ENCODE results near the gene FBF1.
A peak's percentile ranks its signal among the peaks of the same experiment; 100 is the strongest.
"Not testable (repeated sequence)": the region's sequence is repeated elsewhere in the genome, so short reads cannot be mapped to it uniquely, and the experiment has no call there.

The FBF1 gene

DNA sequence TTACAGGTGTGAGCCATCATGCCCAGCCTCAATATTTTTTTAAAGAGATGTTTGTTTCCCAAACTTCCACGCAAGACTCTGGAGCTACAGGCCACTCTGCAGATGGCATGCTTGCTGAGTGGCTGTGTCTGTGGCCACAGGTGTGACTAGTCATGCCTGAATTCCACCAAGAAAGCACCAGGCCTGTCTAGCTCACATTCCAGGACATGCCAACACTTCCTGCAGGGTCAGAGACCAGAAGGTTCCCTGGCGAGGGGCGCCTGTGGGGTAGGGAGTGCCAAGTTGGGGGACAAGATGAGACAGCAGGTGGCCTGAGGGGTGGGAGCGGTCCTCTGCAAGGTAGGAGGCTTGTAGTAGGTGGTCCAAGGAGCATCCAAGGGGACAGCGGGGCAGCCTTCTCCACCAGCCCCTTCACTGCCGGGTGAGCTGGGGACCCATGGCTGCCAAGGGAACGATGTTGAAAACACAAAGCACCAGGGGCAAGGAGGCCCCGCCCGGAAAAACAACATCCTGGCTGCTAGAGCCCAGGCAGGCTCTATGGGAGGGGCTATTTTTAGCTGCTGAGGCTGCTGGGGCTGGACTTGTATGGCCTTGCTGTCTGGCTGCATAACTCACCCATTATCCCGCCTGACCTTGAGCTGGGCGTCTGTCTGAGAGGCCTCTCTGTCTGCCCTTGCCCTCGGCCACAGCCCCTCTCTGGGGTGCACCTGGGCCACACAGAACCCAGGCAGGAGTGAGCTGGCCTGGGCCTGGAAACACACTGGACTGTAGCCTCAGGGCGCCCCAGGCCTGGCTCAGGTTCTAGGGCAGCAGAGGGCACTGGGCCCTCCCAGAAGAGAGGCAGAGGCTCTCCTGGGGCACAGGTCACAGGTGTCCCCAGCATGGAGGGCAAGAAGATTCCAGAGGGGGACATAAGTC is 68.1 kb downstream of the FBF1 start:
- DNase-seq = peak; percentile 80

DNA sequence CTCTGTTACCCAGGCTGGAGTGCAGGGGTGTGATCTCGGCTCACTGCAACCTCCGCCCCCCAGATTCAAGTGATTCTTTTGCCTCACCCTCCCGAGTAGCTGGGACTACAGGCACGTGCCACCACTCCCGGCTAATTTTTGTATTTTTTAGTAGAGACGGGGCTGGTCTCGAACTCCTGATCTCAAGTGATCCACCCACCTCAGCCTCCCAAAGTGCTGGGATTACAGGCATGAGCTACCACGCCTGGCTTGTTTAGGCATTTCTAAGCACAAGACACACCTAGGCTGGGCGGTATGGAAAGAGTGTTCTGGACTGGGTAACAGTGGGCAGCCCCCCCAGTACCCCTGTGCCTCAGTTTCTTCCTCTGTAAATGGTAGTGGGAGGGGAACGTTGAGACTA is 70.6 kb downstream of the FBF1 start:
- DNase-seq = not testable (repeated sequence)

DNA sequence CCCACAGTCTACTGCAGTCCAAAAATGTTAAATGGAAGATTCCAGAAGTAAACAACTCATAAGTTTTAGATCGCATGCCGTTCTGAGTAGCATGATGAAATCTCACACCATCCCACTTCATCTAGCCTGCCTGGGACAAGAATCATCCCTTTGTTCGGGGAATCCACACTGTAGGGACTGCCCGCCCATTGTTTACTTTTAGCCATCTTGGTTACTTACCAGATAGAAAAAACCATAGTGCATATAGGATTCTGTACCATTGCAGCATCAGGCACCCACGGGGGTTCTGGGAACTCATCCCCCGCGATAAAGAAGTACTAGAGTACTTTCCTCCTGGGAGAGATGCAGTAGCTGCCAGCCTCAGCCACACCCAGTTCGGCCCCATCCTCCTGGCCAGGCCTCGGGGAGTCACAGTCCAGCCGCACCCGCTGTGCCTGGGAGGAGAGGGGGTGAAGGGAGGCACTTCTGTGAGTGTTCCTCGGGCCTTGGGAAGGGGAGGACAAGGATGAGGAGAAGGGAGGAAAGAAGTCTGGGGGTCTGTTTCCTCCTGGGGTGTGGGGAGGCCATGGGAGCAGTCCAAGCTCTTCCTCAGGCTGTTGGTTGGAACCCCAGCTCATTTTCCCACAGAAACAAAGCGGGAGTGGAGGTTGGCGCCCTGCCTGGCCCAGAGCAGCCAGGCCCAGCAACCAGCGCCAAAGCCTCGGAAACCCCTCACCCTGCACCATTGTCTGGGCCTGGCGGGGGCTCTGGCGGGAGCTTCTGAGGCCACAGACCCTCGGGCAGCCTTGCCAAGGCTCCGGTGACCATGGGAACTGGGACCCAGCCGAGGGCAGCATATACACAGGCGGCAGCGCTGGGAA is 71.3 kb downstream of the FBF1 start:
- DNase-seq = no peak

DNA sequence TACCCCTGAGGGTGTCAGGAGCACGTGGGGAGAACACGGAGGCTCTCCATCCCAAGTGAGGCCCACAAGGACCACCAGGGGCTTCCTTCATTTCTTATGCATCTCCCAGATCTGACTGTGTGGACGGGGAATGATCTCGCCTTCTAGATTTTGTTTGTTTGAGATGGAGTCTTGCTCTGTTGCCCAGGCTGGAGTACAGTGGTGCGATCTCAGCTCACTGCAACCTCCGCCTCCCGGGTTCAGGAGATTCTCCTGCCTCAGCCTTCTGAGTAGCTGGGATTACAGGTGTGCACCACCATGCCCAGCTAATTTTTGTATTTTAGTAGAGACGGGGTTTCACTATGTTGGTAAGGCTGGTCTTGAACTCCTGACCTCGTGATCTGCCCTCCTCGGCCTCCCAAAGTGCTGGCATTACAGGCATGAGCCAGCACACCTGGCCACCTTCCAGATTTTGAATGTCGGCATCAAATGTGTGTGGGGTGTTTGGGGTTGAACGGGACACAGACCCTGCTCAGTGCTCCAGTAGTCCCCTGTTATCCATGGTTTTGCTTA is 72.0 kb downstream of the FBF1 start:
- not testable (repeated sequence) for DNase-seq

DNA sequence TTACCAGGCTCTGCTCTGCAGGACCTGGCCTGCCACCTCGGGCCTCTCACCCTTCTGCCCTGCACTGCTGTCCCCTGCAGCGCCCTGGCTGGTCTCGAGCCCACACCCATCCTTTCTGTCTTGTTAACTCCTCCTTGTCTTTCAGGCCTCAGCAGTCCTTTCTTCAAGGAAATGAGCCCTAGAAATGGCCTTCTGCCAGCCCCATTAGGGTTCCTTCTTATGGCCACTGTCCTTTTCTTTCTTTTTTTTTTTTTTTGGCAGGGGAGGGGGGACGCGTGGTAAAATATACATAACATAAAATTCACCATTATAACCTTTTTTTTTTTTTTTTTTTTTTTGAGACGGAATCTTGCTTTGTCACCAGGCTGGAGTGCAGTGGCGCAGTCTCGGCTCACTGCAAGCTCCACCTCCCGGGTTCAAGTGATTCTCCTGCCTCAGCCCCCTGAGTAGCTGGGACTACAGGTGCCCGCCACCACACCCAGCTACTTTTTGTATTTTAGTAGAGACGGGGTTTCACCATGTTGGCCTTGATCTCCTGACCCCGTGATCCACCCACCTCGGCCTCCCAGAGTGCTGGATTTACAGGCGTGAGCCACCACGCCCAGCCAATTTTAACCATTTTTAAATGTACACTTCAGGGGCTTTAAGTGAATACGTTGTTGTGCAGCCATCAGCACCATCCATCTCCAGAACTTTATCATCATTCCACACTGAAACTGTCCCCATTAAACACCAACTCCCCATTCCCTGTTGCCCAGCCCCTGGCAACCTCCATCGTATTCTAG is 75.2 kb downstream of the FBF1 start:
- DNase-seq = not testable (repeated sequence)

DNA sequence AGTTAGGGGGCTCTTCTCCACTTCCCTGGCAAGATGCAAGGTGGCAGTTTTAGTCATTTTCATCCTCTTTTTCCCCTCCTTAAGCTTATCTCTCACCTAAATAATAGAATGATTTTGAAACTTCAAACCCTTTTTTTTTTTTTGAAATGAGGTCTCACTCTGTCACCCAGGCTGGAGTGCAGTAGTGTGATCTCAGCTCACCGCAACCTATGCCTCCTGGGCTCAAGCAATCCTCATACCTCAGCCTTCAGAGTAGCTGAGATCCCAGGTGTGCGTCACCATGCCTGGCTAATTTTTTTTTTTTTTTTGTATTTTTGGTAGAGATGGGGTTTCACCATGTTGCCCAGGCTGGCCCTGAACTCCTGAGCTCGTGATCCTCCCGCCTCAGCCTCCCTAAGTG is 76.0 kb downstream of the FBF1 start:
- peak; percentile 39 for DNase-seq

DNA sequence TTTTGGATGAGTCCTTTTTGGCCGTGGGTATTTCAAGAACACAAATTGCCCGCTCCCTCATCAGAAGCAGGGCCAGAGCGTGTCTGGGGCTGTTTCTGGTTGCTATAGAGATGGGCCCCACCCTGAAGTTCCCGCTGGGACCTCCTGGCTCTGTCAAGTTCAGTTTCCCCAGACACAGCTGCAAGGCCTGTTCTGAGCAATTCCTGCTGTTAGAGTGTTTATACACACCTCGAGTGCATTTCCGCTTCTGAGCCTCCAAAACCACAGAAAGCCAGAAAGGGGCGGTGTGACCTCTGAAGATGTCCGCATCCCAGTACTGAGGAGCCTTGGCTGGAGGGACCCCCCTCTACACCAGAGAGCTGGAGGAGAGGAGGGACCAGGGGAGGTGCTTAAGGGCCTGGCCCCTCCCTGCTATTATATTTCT is 76.4 kb downstream of the FBF1 start:
- peak; percentile 64 for DNase-seq

DNA sequence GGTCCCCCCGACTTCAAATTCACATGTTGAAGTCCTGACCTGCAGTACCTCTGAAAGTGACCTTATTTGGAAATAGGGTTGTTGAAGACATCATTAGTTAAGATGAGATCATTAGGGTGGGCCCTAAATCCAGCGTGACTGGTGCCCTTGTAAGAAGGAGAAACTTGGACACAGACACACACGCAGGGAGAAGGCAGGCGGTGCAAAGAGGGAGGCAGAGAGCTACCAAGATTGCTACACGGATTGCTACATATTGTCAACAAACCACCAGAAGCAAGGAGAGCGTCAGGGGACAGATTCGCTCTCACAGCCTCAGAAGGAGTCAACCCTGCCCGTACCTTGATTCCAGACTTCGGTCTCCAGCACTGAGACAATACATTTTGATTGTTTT is 78.9 kb downstream of the FBF1 start:
- no peak for DNase-seq
